CD14-positive monocyte (primary cell): ENCODE results near the gene MAGEL2. TPM values are rescaled to one million over a fixed set of nuclear protein-coding genes. Genes with fewer than 3 reads are reported as not detected.

Source experiments
- DNase-seq, 3 donors: peaks; one replicate each; pipeline ENCODE4 v3.0.0-alpha.2; 2011 to 2022
- H2AFZ ChIP-seq: 2 replicates; pipeline ENCODE4 v1.6.0; 2012; ENCODE audit warnings: mild to moderate bottlenecking, low read depth, low read length, inconsistent platforms; ENCODE audit not compliant: insufficient read depth, poor library complexity, severe bottlenecking
- H3K27ac ChIP-seq, 2 donors: 1 replicate in 1 of 2; 2 replicates in 1 of 2; pipeline ENCODE4 v1.5.1; 2012 to 2013; ENCODE audit warnings: low read length in 2 of 2, control low read depth in 1 of 2, inconsistent platforms in 1 of 2, low read depth in 1 of 2, mild to moderate bottlenecking in 1 of 2
- H3K27me3 ChIP-seq, 2 donors: one replicate each; pipeline versions ENCODE4 v1.6.0 to v1.6.1; 2011 to 2013; ENCODE audit warnings: low read length in 2 of 2; ENCODE audit not compliant: control insufficient read depth in 2 of 2, insufficient read depth in 2 of 2
- H3K36me3 ChIP-seq, 2 donors: replicated peaks in 1 of 2; 1 replicate in 1 of 2; 2 replicates in 1 of 2; pipeline versions ENCODE4 v1.5.1 to v1.6.1; 2012 to 2013; ENCODE audit warnings: low read length in 2 of 2, control low read depth in 1 of 2, inconsistent platforms in 1 of 2, mild to moderate bottlenecking in 1 of 2; ENCODE audit not compliant: insufficient read depth in 2 of 2, control insufficient read depth in 1 of 2
- H3K4me1 ChIP-seq, 2 donors: 1 replicate in 1 of 2; 2 replicates in 1 of 2; pipeline versions ENCODE4 v1.5.1 to v1.6.1; 2012 to 2013; ENCODE audit warnings: low read length in 2 of 2, control low read depth in 1 of 2, inconsistent platforms in 1 of 2, mild to moderate bottlenecking in 1 of 2, moderate library complexity in 1 of 2; ENCODE audit not compliant: insufficient read depth in 2 of 2, control insufficient read depth in 1 of 2
- H3K4me2 ChIP-seq: replicated peaks from 2 replicates; pipeline ENCODE3; 2012; ENCODE audit warnings: low read length, moderate library complexity, mild to moderate bottlenecking; ENCODE audit not compliant: poor library complexity, severe bottlenecking; ENCODE audit errors: extremely low read depth
- H3K4me3 ChIP-seq, 3 experiments: fragments of 200-600 bp in 1 of 3; sonication (generic) in 1 of 3; replicated peaks in 1 of 3; 1 replicate in 2 of 3; 2 replicates in 1 of 3; pipeline ENCODE4 v1.5.1; 2011 to 2013; ENCODE audit warnings: low read length in 3 of 3, mild to moderate bottlenecking in 3 of 3, control low read depth in 2 of 3, low read depth in 2 of 3, inconsistent platforms in 1 of 3, moderate library complexity in 1 of 3
- H3K79me2 ChIP-seq: 2 replicates; pipeline ENCODE4 v1.6.0; 2012; ENCODE audit warnings: mild to moderate bottlenecking, control low read depth, inconsistent platforms, low read length, moderate library complexity; ENCODE audit not compliant: insufficient read depth
- H3K9ac ChIP-seq: 2 replicates; pipeline ENCODE4 v1.6.0; 2017; ENCODE audit warnings: low read length, mild to moderate bottlenecking; ENCODE audit not compliant: insufficient read depth, poor library complexity, severe bottlenecking
- H3K9me3 ChIP-seq, 2 donors: replicated peaks in 1 of 2; 1 replicate in 1 of 2; 2 replicates in 1 of 2; pipeline versions ENCODE4 v1.5.1 to v1.6.1; 2012 to 2013; ENCODE audit warnings: low read length in 2 of 2, control low read depth in 1 of 2; ENCODE audit not compliant: control insufficient read depth in 1 of 2, insufficient read depth in 1 of 2
- H4K20me1 ChIP-seq: 2 replicates; pipeline ENCODE4 v1.6.0; 2012; ENCODE audit warnings: mild to moderate bottlenecking, low read length, control low read depth, moderate library complexity; ENCODE audit not compliant: insufficient read depth
- H3K27ac Mint-ChIP-seq, 7 donors: one replicate each; pipeline ENCODE4 v1.8.0; 2020; ENCODE audit warnings: mild to moderate bottlenecking in 7 of 7, mixed read lengths in 7 of 7, moderate library complexity in 6 of 7, inconsistent platforms in 2 of 7
- H3K27me3 Mint-ChIP-seq, 3 donors: one replicate each; pipeline ENCODE4 v1.8.0; 2021 to 2022; ENCODE audit warnings: low read depth in 3 of 3, mild to moderate bottlenecking in 3 of 3, mixed read lengths in 3 of 3, moderate library complexity in 3 of 3, inconsistent platforms in 1 of 3
- H3K36me3 Mint-ChIP-seq, 2 donors: one replicate each; pipeline ENCODE4 v1.8.0; 2020; ENCODE audit warnings: mixed read lengths in 2 of 2, inconsistent platforms in 1 of 2, mild to moderate bottlenecking in 1 of 2
- H3K4me1 Mint-ChIP-seq: one replicate; pipeline ENCODE4 v1.8.0; 2020; ENCODE audit warnings: mild to moderate bottlenecking, mixed read lengths
- H3K4me3 Mint-ChIP-seq, 2 donors: one replicate each; pipeline ENCODE4 v1.8.0; 2020; ENCODE audit warnings: mild to moderate bottlenecking in 2 of 2, mixed read lengths in 2 of 2, moderate library complexity in 1 of 2
- H3K9me3 Mint-ChIP-seq, 7 donors: one replicate each; pipeline ENCODE4 v1.8.0; 2020 to 2022; ENCODE audit warnings: mixed read lengths in 7 of 7, mild to moderate bottlenecking in 6 of 7, moderate library complexity in 6 of 7, inconsistent platforms in 2 of 7
- CTCF ChIP-seq: fragments of 200-600 bp; IDR thresholded peaks from one replicate; pipeline ENCODE4 v1.8.0; 2022; ENCODE audit warnings: antibody characterized with exemption, mild to moderate bottlenecking
- WGBS: methylation state at CpG from one replicate; pipeline ENCODE4 v1.1.5; 2013; ENCODE audit warnings: missing lambda C conversion rate; ENCODE audit not compliant: insufficient coverage; 5-methylcytosine and 5-hydroxymethylcytosine counted together
- intact Hi-C, 2 donors: fragments of 100-400 bp; cut with micrococcal nuclease; formaldehyde crosslinking; loops; one replicate each; pipeline versions ENCODE4 v1.15.0 to v1.15.1; 2023
- polyA plus RNA-seq, 3 donors: library from polyadenylated mRNA; depleted of rRNA in 1 of 3; unstranded in 2 of 3; stranded (reverse) in 1 of 3; fragments of 300-500 nt in 2 of 3; fragments of >200 nt in 1 of 3; fragmentation: Illumina TruSeq in 2 of 3; gene quantifications; 1 replicate in 2 of 3; 2 replicates in 1 of 3; pipeline ENCODE4 v1.2.3, GENCODE V29; 2012 to 2021

The MAGEL2 gene
- polyA plus RNA-seq, 3 donors, result not detected

DNA sequence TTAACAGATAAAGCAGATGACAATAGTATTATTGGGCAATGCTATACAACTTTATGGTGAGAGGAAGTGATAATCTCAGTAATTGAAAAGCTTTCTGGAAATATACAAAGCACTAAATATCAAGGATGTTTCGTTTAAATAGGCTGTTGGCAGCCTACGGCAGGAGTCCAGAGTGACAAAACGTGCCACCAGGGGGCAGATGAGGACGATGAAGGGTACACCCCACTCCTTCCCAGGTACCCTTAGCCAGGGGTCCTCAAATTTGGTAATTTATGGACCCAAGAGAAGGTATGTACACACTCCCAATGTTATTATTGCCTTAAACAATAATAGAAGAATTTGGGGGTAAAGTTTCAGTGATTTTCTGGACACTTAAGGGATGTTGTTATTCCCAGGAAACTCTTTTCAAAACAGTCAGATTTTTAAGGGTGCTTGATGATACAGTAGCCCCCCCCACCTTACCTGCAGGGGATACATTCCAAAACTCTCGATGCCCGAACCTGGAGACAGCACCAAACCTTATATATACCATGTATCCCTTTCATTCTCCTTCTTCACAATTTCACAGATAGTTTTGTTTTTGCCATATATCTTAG, 1.4 kb upstream of the MAGEL2 start:
- Mint-ChIP-seq H3K27ac (no peak overlapping the region), H3K9me3 (peaks cover 0 to 4% (median 2%) of the 10 kb centered on the region in 7 donors), H3K4me3 (no peak overlapping the region), H3K36me3 (no peaks in the 10 kb centered on the region), H3K4me1 (no peaks in the 10 kb centered on the region), H3K27me3 (peaks cover 4 to 22% (median 6%) of the 10 kb centered on the region in 3 donors)
- H3K9ac ChIP-seq, result no peak overlapping the region
- WGBS, result 21% methylated on average over 2 of the region's 6 CpGs
- H3K4me1 ChIP-seq, result no peaks in the 10 kb centered on the region
- no peaks in the 10 kb centered on the region for H3K79me2 ChIP-seq
- no peaks in the 10 kb centered on the region for H3K36me3 ChIP-seq
- TF ChIP-seq CTCF, result peak; percentile 38
- no peak overlapping the region for H3K4me3 ChIP-seq
- no peak overlapping the region for H3K4me2 ChIP-seq
- peaks cover 0 to 12% of the 10 kb centered on the region in 2 donors for H3K9me3 ChIP-seq
- H3K27ac ChIP-seq, result no peak overlapping the region
- peaks cover 0 to 20% of the 10 kb centered on the region in 2 donors for H3K27me3 ChIP-seq
- H2AFZ ChIP-seq, result no peak overlapping the region
- intact Hi-C loops, result no loop called here
- no peak for DNase-seq
- no peaks in the 10 kb centered on the region for H4K20me1 ChIP-seq

GRCh38 chr15:23647001-23647295, 719 bp downstream of the MAGEL2 start:
- Mint-ChIP-seq H3K4me1 (no peaks in the 10 kb centered on the region), H3K36me3 (no peaks in the 10 kb centered on the region), H3K4me3 (no peak overlapping the region), H3K27ac (no peak overlapping the region), H3K9me3 (peaks cover 0 to 4% (median 2%) of the 10 kb centered on the region in 7 donors), H3K27me3 (peaks cover 4 to 22% (median 9%) of the 10 kb centered on the region in 3 donors)
- H3K79me2 ChIP-seq, result no peaks in the 10 kb centered on the region
- DNase-seq, result no peak
- no peak overlapping the region for H2AFZ ChIP-seq
- H3K27me3 ChIP-seq, result peaks cover 0 to 20% of the 10 kb centered on the region in 2 donors
- 88% methylated on average over 15 of the region's 17 CpGs for WGBS
- H3K4me1 ChIP-seq, result no peaks in the 10 kb centered on the region
- no peak overlapping the region for H3K9ac ChIP-seq
- H3K9me3 ChIP-seq, result peaks cover 0 to 12% of the 10 kb centered on the region in 2 donors
- H3K4me3 ChIP-seq, result no peak overlapping the region
- intact Hi-C loops, result no loop called here
- no peak overlapping the region for H3K4me2 ChIP-seq
- TF ChIP-seq CTCF, result no peak
- no peak overlapping the region for H3K27ac ChIP-seq
- H4K20me1 ChIP-seq, result no peaks in the 10 kb centered on the region
- H3K36me3 ChIP-seq, result no peaks in the 10 kb centered on the region
